ENCODE results near the gene ARHGEF1.

ARHGEF1 gene

GRCh38 chr19:41882568-41883462 lies at the start of gene ARHGEF1:
TSS of gene ARHGEF1 (plus strand) at chr19:41883184. CDS start at chr19:41888083, 4,899 bp downstream.
- DNase-seq = peak; percentile 45

GRCh38 chr19:41837981-41838708 lies 44.8 kb upstream of the ARHGEF1 start:
- no peak for DNase-seq

- DNase-seq = no peak
Measured at GRCh38 chr19:41839211-41839610, 43.8 kb upstream of the ARHGEF1 start.

GRCh38 chr19:41843371-41843770 lies 39.6 kb upstream of the ARHGEF1 start:
- DNase-seq = no peak

GRCh38 chr19:41844601-41845000 lies 38.4 kb upstream of the ARHGEF1 start, which contains the start of gene LYPD4:
TSS of gene LYPD4 (minus strand) at chr19:41844683. CDS start at chr19:41839285, 5,398 bp downstream.
- no peak for DNase-seq

GRCh38 chr19:41845001-41845050 lies 38.2 kb upstream of the ARHGEF1 start, which contains the start of gene DMRTC2:
TSS of gene DMRTC2 (plus strand) at chr19:41845042. CDS start at chr19:41847429, 2,387 bp downstream.
- no peak for DNase-seq

GRCh38 chr19:41845051-41845590 lies 37.9 kb upstream of the ARHGEF1 start:
- DNase-seq = no peak

- DNase-seq = no peak
Measured at GRCh38 chr19:41847351-41848105, 35.5 kb upstream of the ARHGEF1 start.

GRCh38 chr19:41848666-41849065 lies 34.3 kb upstream of the ARHGEF1 start:
- DNase-seq = no peak

- DNase-seq = no peak
Measured at GRCh38 chr19:41849067-41849466, 33.9 kb upstream of the ARHGEF1 start.

- no peak for DNase-seq
Measured at GRCh38 chr19:41850381-41850780, 32.6 kb upstream of the ARHGEF1 start.

GRCh38 chr19:41851456-41851855 lies 31.5 kb upstream of the ARHGEF1 start:
- DNase-seq = no peak

- DNase-seq = no peak
Measured at GRCh38 chr19:41853344-41853743, 29.6 kb upstream of the ARHGEF1 start.

GRCh38 chr19:41853768-41854167 lies 29.2 kb upstream of the ARHGEF1 start:
- DNase-seq = no peak

- no peak for DNase-seq
Measured at GRCh38 chr19:41859213-41859617, 23.8 kb upstream of the ARHGEF1 start.

- peak; percentile 97 for DNase-seq
Measured at GRCh38 chr19:41859618-41860418, 23.2 kb upstream of the ARHGEF1 start, which contains the start of gene RPS19. TSS of gene RPS19 (plus strand) at chr19:41860255. CDS start at chr19:41860775, 520 bp downstream.

- no peak for DNase-seq
Measured at GRCh38 chr19:41860419-41861115, 22.4 kb upstream of the ARHGEF1 start.

GRCh38 chr19:41861116-41861768 lies 21.7 kb upstream of the ARHGEF1 start:
- no peak for DNase-seq

- no peak for DNase-seq
Measured at GRCh38 chr19:41861846-41862245, 21.1 kb upstream of the ARHGEF1 start.

GRCh38 chr19:41862445-41862986 lies 20.5 kb upstream of the ARHGEF1 start:
- DNase-seq = no peak

Data from COR-L47 (cell line).